Measurements from ENCODE around the gene KRT82. TPM values are rescaled to one million over a fixed set of nuclear protein-coding genes. Genes with fewer than 3 reads are reported as not detected.

Gene KRT82
- total RNA-seq, 2 experiments from 2014 or later, result not detected

DNA sequence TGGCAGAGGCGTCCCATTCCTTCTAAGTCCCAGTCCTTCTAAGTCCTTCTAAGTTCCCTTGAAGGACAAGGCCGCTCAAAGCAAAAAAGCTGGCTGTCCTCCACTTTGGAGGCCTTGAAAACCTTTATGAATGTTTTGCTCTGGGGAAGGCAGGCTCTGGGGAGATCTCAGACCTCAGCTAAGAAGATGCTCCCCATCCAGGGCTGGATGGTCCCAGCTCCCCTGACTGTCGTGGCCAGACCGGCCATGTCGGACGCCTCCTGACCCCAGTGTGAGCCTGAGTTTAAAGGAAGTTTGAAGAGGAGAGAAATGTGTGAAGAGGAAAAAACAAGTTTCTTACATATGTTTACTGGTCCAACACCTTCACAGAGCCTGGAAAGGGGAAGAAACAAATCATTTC is 26.6 kb downstream of the KRT82 start:
- H3K4me3 Mint-ChIP-seq, result no peak overlapping the region
- peaks cover 9% of the 10 kb centered on the region for H3K27me3 Mint-ChIP-seq
- no peak overlapping the region for H3K27ac Mint-ChIP-seq
- ChIA-PET CTCF (interaction anchor here (1.3 kb wide), 1 partner anchor 500 kb away, joined by 5 read pairs; no protein-coding TSS in a partner anchor), POLR2A (no interaction called here)
- peaks cover 8% of the 10 kb centered on the region for H3K4me1 Mint-ChIP-seq
- H3K36me3 Mint-ChIP-seq (ENCODE audit: low read depth), result no peaks in the 10 kb centered on the region
- no peak for DNase-seq
- no peaks in the 10 kb centered on the region for H3K9me3 Mint-ChIP-seq

DNA sequence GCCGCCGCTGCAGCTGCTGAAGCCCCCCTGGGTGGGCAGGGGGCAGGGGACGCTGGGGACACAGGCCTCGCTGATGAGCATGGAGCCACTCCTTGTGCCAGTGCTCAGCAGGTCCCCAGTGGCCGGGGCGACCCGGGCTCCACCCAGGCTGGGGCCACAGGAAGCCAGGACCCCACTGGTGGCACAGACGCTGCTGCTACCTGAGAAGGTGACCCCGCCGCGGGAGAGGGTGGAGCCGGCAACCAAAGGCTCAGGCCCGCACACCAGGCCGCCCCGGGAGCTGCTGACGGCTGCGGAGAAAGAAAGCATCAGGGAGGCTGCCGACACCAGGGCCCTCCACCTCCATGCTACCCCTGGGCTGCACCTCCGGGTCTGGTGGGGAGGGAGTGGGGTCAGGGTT is 28.0 kb downstream of the KRT82 start:
- Mint-ChIP-seq H3K9me3 (no peaks in the 10 kb centered on the region), H3K27ac (no peak overlapping the region), H3K4me1 (peaks cover 7% of the 10 kb centered on the region), H3K36me3 (ENCODE audit: low read depth) (no peaks in the 10 kb centered on the region), H3K4me3 (no peak overlapping the region), H3K27me3 (peaks cover 15% of the 10 kb centered on the region)
- no peak for DNase-seq
- ChIA-PET CTCF (no interaction called here), POLR2A (no interaction called here)

DNA sequence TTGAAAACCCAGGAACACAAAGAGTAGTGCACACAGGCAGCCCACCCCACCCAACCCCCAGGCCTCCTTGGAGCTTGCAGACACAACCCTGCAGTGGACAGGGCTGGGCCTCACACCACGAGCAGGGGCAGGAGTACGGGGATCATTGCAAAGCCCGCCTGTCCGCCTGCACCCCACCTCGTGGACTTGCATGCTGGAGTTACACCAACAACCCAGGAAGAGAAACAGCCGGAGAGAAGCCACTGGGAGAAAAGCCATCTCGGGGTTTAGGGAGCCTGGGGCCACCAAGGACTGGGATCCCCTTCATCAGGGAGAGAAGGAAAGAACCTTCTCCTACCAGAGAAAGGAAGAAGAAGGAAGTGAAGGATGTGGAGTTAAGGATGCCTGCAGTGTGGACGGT is 28.9 kb downstream of the KRT82 start:
- H3K4me1 Mint-ChIP-seq, result no peaks in the 10 kb centered on the region
- DNase-seq, result no peak
- H3K9me3 Mint-ChIP-seq, result no peaks in the 10 kb centered on the region
- no peak overlapping the region for H3K27ac Mint-ChIP-seq
- ChIA-PET CTCF (no interaction called here), POLR2A (no interaction called here)
- no peak overlapping the region for H3K4me3 Mint-ChIP-seq
- H3K36me3 Mint-ChIP-seq (ENCODE audit: low read depth), result no peaks in the 10 kb centered on the region
- H3K27me3 Mint-ChIP-seq, result peaks cover 12% of the 10 kb centered on the region

DNA sequence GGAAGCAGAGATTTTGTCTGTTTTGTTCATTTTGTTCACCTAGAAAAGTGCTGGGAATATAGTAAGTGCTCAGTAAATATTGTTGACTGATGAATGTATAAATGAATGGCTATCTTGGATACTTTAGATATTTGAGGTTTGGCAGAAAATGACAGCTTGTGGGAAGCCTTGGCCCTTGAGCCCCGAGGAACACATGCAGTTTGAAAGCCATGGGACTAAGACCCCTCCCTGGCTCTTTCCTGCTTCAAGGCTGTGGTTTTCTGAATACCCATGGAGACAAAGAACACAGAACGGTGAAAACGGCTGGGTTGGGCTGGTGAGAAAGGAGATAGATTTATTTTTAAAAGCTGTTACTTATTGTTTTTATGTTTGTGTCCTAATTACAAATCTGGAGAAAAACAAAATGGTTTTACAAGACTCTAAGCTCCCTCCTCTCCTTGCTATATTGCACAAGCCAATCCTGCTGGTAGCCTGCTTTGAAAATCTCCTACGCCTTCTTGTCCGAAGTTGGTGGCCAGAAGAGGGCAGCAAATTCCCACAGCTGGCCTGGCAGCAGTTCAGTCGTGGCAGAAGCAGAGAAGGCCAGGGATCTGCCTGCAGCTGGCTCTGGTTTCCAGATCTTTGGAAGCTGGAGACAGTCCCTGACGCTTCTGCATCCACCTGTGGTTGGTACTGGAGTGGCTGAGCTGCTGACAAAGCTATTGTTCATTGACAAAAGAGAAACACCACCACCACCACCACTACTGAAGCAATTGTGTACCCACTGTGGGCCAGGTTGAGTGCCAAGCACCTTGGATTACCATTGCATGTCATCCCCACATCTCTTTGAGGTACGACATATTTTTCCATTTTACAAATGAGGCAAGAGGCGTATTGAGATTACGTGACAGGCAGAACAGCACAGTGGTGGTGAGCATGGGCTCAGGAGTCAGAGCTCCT is 33.6 kb downstream of the KRT82 start:
- CTCF ChIA-PET, result interaction anchor here (0.6 to 3.6 kb wide), 15 partner anchors 8 to 512 kb away, joined by 3 to 17 read pairs (median 4); no protein-coding TSS in a partner anchor
- no peaks in the 10 kb centered on the region for H3K36me3 Mint-ChIP-seq (ENCODE audit: low read depth)
- H3K9me3 Mint-ChIP-seq, result no peaks in the 10 kb centered on the region
- no peak overlapping the region for H3K27ac Mint-ChIP-seq
- H3K4me1 Mint-ChIP-seq, result no peaks in the 10 kb centered on the region
- POLR2A ChIA-PET, result no interaction called here
- DNase-seq, result peak; percentile 66
- peaks cover 32% of the 10 kb centered on the region for H3K27me3 Mint-ChIP-seq
- H3K4me3 Mint-ChIP-seq, result no peak overlapping the region

DNA sequence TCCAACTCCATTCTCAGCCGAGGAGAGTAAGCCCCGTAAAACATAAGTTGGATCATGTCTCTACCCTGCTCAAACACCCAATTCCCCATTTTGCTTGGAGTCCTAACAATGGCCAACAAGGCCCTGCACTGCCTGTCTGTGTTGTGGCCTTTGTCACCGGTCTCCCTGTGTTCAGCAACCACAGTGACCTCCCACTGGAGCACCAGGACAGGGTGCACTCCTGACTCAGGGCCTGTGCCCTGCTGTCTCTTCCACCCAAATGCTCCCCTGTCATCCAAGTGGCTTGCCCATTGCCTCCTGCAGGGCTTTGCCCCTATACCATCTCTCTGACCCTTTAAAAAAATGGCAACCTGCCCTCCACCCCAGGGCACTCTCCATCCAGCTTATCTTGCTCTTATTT is 34.4 kb downstream of the KRT82 start:
- H3K36me3 Mint-ChIP-seq (ENCODE audit: low read depth), result no peaks in the 10 kb centered on the region
- CTCF ChIA-PET, result interaction anchor here (0.9 to 3.6 kb wide), 5 partner anchors 10 to 513 kb away, joined by 4 to 17 read pairs (median 12); no protein-coding TSS in a partner anchor
- POLR2A ChIA-PET, result no interaction called here

DNA sequence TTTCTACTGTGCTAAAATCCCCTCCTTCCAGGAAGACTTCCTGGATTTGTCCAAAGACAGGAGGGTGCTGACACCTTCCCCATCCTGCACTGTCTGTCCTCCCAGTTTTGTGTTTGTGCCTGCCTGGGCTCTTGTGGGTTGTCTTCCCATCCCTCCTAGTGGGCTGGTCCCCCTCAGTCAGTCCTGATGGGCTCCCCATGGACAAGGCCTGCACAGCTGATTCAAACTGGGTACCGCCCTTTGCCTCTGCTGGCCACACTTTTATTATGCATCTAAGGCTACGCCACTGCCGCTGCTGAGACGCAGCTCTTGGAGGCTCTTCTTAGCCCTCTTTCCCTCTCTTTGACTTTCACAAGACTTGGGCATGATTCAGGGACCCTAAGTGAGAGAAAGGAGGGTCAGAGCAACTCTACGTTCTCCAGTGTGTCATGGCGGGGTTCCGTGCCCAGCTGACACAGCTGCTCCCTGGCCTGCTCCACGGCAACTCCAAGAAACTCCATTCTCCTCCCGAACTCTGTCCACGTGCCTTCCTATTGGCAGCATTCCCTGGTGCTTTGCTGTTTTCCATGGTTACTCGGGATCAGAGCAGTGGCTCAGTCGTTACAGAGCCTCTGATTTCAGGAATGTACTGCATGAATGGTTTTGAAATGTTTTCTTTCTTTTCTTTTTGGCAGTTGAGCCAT is 35.1 kb downstream of the KRT82 start:
- no peak for DNase-seq
- ChIA-PET CTCF (interaction anchor here (1.1 to 3.6 kb wide), 3 partner anchors 10 to 513 kb away, joined by 3 to 15 read pairs (median 12); no protein-coding TSS in a partner anchor), POLR2A (no interaction called here)
- Mint-ChIP-seq H3K4me3 (no peak overlapping the region), H3K9me3 (no peaks in the 10 kb centered on the region), H3K36me3 (ENCODE audit: low read depth) (no peaks in the 10 kb centered on the region), H3K27ac (no peak overlapping the region), H3K27me3 (peaks cover 36% of the 10 kb centered on the region), H3K4me1 (no peaks in the 10 kb centered on the region)

More for the DNA sequence above, 34.4 kb downstream of the KRT82 start:
- Mint-ChIP-seq H3K4me3 (no peak overlapping the region), H3K27ac (no peak overlapping the region), H3K9me3 (no peaks in the 10 kb centered on the region), H3K27me3 (peaks cover 34% of the 10 kb centered on the region), H3K4me1 (no peaks in the 10 kb centered on the region)
- no peak for DNase-seq

DNA sequence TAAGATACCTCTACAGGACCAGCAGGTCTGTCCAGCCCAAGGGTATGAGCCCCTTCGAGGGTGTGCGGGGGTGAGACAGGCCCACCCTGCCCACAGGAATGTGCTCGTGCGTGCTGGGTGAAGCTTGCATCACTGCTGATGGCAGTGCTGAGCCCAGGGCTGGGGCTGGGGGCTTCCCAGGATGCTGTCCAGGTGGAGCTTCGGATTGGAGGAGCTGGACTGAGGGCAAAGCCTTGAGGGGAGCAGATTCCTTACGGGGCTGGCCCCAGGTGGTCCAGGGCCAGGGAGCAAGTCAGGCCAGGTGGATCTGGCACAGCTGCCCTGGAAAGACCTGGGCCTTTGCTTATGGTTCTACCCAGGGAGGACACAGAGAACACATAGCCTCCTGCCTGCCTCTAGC is 36.3 kb downstream of the KRT82 start:
- no peaks in the 10 kb centered on the region for H3K9me3 Mint-ChIP-seq
- H3K27ac Mint-ChIP-seq, result no peak overlapping the region
- H3K36me3 Mint-ChIP-seq (ENCODE audit: low read depth), result no peaks in the 10 kb centered on the region
- H3K4me1 Mint-ChIP-seq, result no peaks in the 10 kb centered on the region
- POLR2A ChIA-PET, result no interaction called here
- H3K27me3 Mint-ChIP-seq, result peaks cover 31% of the 10 kb centered on the region
- no peak for DNase-seq
- H3K4me3 Mint-ChIP-seq, result no peak overlapping the region
- CTCF ChIA-PET, result interaction anchor here (1.5 kb wide), 1 partner anchor 9 kb away, joined by 3 read pairs; no protein-coding TSS in a partner anchor

DNA sequence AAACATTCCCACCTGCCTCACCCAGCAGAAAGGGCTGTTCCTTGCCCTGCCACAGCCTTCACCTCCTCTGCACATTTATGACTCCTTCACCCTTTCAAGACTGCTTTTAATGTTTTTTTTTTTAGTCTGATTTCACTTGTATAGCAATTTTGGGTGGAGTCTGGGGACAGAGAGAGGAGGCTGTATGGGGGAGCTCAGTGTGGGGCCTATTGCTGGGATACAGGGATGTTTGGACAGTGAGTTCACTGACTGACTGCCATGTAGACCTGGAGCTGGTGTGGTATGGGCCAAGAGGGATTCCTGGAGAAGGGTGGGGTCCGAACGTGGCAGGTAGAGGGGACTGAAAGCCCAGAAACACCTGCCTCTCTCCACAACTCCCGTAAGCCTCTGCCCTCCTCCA is 36.9 kb downstream of the KRT82 start:
- DNase-seq, result no peak
- Mint-ChIP-seq H3K36me3 (ENCODE audit: low read depth) (no peaks in the 10 kb centered on the region), H3K27me3 (peaks cover 28% of the 10 kb centered on the region), H3K27ac (no peak overlapping the region), H3K9me3 (no peaks in the 10 kb centered on the region), H3K4me1 (no peaks in the 10 kb centered on the region), H3K4me3 (no peak overlapping the region)
- CTCF ChIA-PET, result interaction anchor here (1.5 to 1.6 kb wide), 2 partner anchors 8 to 17 kb away, joined by 3 to 4 read pairs; no protein-coding TSS in a partner anchor
- POLR2A ChIA-PET, result no interaction called here

DNA sequence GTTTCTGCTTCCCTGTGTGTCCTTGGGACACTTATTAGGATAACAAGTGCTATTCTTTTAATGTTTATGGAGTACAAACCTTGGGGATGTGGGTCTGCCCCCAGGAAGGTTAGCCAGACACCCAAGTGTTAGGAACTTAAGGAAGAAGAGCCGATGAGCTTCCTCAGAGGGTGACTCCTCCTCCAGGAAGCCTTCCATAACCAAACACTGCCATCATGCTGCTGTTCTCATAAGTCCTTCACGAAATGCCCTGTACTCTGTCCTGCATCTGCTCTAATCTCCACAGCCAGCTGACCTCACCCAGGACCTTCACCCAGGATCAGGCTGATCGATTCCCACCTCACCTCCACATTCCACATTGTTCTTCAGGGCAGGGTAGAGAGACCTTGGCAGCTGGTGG is 37.6 kb downstream of the KRT82 start:
- H3K27me3 Mint-ChIP-seq, result peaks cover 25% of the 10 kb centered on the region
- ChIA-PET CTCF (interaction anchor here (1.5 to 1.6 kb wide), 2 partner anchors 16 to 506 kb away, joined by 3 to 4 read pairs; no protein-coding TSS in a partner anchor), POLR2A (no interaction called here)
- no peaks in the 10 kb centered on the region for H3K36me3 Mint-ChIP-seq (ENCODE audit: low read depth)
- H3K4me1 Mint-ChIP-seq, result no peaks in the 10 kb centered on the region
- H3K27ac Mint-ChIP-seq, result no peak overlapping the region
- H3K4me3 Mint-ChIP-seq, result no peak overlapping the region
- H3K9me3 Mint-ChIP-seq, result no peaks in the 10 kb centered on the region
- no peak for DNase-seq

DNA sequence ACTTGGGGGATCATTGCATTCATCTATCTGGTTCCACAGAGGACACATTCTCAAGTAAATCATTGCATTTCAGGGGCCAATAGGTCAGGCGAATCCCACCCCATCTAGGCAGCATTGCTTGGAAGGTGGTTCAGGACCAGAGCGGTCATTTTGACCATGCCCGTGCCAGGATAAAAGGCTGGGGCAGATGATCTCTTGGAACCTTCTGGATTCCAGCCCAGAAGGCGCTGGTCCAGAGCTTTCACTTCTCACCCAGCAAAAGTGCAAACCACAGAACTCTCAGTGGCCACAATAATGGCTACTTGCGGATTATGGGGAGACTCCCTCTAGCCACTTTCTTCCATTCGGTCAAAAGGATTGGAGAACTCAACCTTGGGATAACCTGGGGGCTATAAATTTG is 38.3 kb downstream of the KRT82 start:
- peaks cover 25% of the 10 kb centered on the region for H3K27me3 Mint-ChIP-seq
- no peak overlapping the region for H3K4me3 Mint-ChIP-seq
- POLR2A ChIA-PET, result no interaction called here
- H3K4me1 Mint-ChIP-seq, result no peaks in the 10 kb centered on the region
- no peak for DNase-seq
- H3K9me3 Mint-ChIP-seq, result no peaks in the 10 kb centered on the region
- no peaks in the 10 kb centered on the region for H3K36me3 Mint-ChIP-seq (ENCODE audit: low read depth)
- no peak overlapping the region for H3K27ac Mint-ChIP-seq
- CTCF ChIA-PET, result interaction anchor here (0.6 to 1.6 kb wide), 4 partner anchors 16 to 506 kb away, joined by 3 to 4 read pairs (median 3); no protein-coding TSS in a partner anchor

DNA sequence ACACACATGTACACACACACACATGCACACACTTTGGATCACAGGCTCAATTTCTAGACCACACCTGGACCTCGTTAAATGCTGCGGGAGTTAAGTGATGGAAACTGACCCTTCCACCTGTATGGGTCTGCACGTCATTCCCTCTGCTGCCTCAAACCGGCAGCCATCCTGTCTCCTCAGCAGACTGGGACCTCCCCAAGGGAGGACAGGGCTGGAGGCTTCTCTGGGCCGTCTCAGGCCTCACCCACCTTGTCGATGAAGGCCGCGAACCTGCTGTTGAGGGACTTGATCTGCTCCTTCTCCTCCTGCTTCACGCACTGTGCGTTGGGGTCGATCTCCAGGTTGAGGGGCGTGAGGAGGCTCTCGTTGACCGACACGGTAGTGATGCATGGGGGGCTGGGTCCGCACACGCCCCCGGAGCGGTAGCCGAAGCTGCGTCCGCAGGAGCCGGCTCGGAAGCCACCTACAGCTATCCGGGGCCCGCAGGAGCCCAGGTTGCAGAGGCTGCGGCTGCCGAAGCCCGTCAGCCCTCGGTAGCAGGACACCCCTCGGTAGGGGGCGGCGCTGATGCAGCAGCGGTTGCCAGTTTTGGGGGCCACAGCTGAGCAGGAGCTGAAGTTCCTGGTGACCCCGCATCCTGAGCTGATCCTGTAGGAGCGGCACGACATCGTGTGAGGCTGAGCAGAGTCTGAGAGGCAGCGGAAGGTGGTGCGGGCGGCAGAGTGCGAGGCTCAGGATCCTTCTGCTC is 39.2 kb downstream of the KRT82 start, which contains the start of gene KRT85:
KRT85 (minus strand) TSS at position 744 of the 748 bp plus-strand sequence; CDS start at position 668, 76 bp downstream.
- H3K9me3 Mint-ChIP-seq, result no peaks in the 10 kb centered on the region
- no peaks in the 10 kb centered on the region for H3K36me3 Mint-ChIP-seq (ENCODE audit: low read depth)
- POLR2A ChIA-PET, result no interaction called here
- no peaks in the 10 kb centered on the region for H3K4me1 Mint-ChIP-seq
- no peak within 1 kb of the TSS for H3K4me3 Mint-ChIP-seq
- DNase-seq, result no peak
- H3K27me3 Mint-ChIP-seq, result peaks cover 25% of the 10 kb centered on the region
- CTCF ChIA-PET, result interaction anchor here (0.6 to 1.2 kb wide), 2 partner anchors 17 to 495 kb away, joined by 3 read pairs; no protein-coding TSS in a partner anchor
- H3K27ac Mint-ChIP-seq, result no peak within 1 kb of the TSS

DNA sequence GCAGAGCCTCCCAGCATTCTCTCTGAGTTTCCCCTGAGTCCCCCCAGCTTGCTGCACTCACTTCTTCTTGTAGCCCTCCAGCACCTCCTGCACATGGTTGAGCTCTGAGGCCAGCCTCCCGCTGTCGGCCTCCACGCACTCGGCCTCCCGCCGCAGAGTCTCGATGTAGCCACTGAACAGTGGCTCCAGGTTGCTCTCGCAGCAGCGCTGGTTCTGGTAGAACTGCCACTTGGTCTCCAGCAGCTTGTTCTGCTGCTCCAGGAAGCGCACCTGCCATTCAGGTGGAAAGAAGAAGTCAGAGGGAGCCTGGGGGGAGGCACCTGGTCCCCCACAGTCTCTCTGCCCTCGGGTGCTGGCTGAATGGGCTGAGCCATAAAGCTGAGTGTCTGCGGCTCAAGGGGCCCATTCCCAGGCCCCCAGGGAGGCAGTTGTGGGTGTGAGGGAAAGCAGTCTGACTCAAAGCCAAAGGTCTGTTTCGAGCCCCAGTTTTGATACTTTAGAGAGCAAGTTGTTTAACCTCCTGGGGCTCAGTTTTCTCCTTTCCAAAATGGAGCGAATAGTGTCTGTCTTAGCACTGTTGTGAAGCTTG is 41.1 kb downstream of the KRT82 start:
- no peaks in the 10 kb centered on the region for H3K9me3 Mint-ChIP-seq
- no peak overlapping the region for H3K27ac Mint-ChIP-seq
- CTCF ChIA-PET, result interaction anchor here (0.8 to 1.7 kb wide), 5 partner anchors 8 to 515 kb away, joined by 3 to 4 read pairs (median 3); no protein-coding TSS in a partner anchor
- H3K27me3 Mint-ChIP-seq, result peaks cover 10% of the 10 kb centered on the region
- H3K4me1 Mint-ChIP-seq, result no peaks in the 10 kb centered on the region
- DNase-seq, result no peak
- no peak overlapping the region for H3K4me3 Mint-ChIP-seq
- H3K36me3 Mint-ChIP-seq (ENCODE audit: low read depth), result no peaks in the 10 kb centered on the region
- POLR2A ChIA-PET, result no interaction called here

Data from activated CD4-positive, alpha-beta memory T cell treated with anti-CD3 and anti-CD28 coated beads, Interleukin-2, amount 10 ng/mL, durations not matched to agents 7 days and 5 days (primary cell).